Suprapubic skin (tissue), 4 donors: ENCODE data around the gene HSD17B14.

ENCODE experiments used
- CTCF ChIP-seq, 2 donors: fragments of 200-600 bp in 1 of 2; fragments of 450-650 bp in 1 of 2; sonication (generic) in 1 of 2; IDR thresholded peaks; one replicate each; pipeline ENCODE4 v1.5.1; 2016 to 2019; ENCODE audit warnings: antibody characterized with exemption in 2 of 2, mild to moderate bottlenecking in 1 of 2, moderate library complexity in 1 of 2
- POLR2A ChIP-seq, 2 donors: fragments of 450-650 bp; IDR thresholded peaks; one replicate each; pipeline ENCODE4 v1.6.1; 2017; ENCODE audit warnings: antibody characterized with exemption in 2 of 2, mild to moderate bottlenecking in 2 of 2, moderate library complexity in 2 of 2
- POLR2AphosphoS5 ChIP-seq, 3 donors: sonication (generic); formaldehyde crosslinking; IDR thresholded peaks; one replicate each; pipeline ENCODE4 v1.6.1; 2017; ENCODE audit warnings: antibody characterized with exemption in 3 of 3

GRCh38 chr19:48833049-48833448, 3.2 kb downstream of the HSD17B14 start:
- TF ChIP-seq CTCF (IDR thresholded peaks at IDR 0.05) (no peak), POLR2A (IDR thresholded peaks at IDR 0.05) (no peak), POLR2AphosphoS5 (IDR thresholded peaks at IDR 0.05) (no peak)
